PFSK-1 (cell line): ENCODE results near the gene FGFBP1.

ENCODE experiments used
- POLR2AphosphoS5 ChIP-seq: IDR thresholded peaks from 2 replicates; pipeline ENCODE4 v1.6.1; 2012; ENCODE audit warnings: low read depth, mild to moderate bottlenecking, control low read depth, low read length, moderate library complexity
- SIN3A ChIP-seq: IDR thresholded peaks from 2 replicates; pipeline ENCODE4 v1.6.1; 2012; ENCODE audit warnings: mild to moderate bottlenecking, low read length, moderate library complexity, borderline replicate concordance; ENCODE audit not compliant: insufficient read depth

- no peak for TF ChIP-seq POLR2AphosphoS5
- TF ChIP-seq SIN3A: no peak
These were observed 30.2 kb upstream of the FGFBP1 start for GRCh38 chr4:15968551-15969300.
